Vagina (tissue), 2 donors: ENCODE measurements around the gene ATXN1.

ENCODE experiments used
- POLR2A ChIP-seq, 2 donors: fragments of 450-650 bp; IDR thresholded peaks; one replicate each; pipeline ENCODE4 v1.6.1; 2017; ENCODE audit warnings: antibody characterized with exemption in 2 of 2, mild to moderate bottlenecking in 2 of 2, moderate library complexity in 2 of 2
- POLR2AphosphoS5 ChIP-seq, 2 donors: sonication (generic); formaldehyde crosslinking; IDR thresholded peaks; one replicate each; pipeline ENCODE4 v1.9.0; 2017; ENCODE audit warnings: antibody characterized with exemption in 2 of 2, mild to moderate bottlenecking in 2 of 2, low read depth in 1 of 2; ENCODE audit not compliant: insufficient read depth in 1 of 2
- TF ChIP-seq, protein P1 (sequence below), 3 experiments: fragments of 450-650 bp in 2 of 3; fragments of 200-600 bp in 1 of 3; sonication (generic) in 1 of 3; IDR thresholded peaks; one replicate each; pipeline ENCODE4 v1.5.1; 2017 to 2019; ENCODE audit warnings: antibody characterized with exemption in 3 of 3, mild to moderate bottlenecking in 2 of 3, moderate library complexity in 2 of 3

DNA sequence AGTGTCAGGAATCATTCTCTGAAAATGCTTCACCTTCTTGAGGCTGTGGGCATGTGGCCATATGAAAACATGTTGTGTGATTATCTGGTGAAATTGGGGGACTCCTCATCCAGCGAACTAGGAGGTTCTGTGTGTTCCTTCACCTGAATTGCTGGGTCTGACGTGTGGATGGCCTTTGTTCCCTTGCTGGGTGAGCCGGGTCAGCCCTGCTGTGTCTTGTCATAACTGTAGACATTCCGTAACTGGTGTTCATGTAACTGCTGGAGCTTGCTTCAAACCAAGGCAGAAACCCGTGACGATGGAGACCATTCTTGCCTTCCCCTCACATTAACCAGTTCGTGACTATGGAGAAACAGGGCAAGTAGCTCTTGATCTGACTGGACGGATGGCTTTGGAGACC, 399.4 kb downstream of the ATXN1 start:
- TF ChIP-seq, protein P1, sequence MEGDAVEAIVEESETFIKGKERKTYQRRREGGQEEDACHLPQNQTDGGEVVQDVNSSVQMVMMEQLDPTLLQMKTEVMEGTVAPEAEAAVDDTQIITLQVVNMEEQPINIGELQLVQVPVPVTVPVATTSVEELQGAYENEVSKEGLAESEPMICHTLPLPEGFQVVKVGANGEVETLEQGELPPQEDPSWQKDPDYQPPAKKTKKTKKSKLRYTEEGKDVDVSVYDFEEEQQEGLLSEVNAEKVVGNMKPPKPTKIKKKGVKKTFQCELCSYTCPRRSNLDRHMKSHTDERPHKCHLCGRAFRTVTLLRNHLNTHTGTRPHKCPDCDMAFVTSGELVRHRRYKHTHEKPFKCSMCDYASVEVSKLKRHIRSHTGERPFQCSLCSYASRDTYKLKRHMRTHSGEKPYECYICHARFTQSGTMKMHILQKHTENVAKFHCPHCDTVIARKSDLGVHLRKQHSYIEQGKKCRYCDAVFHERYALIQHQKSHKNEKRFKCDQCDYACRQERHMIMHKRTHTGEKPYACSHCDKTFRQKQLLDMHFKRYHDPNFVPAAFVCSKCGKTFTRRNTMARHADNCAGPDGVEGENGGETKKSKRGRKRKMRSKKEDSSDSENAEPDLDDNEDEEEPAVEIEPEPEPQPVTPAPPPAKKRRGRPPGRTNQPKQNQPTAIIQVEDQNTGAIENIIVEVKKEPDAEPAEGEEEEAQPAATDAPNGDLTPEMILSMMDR (IDR thresholded peaks at IDR 0.05), result no peak
- TF ChIP-seq POLR2A (IDR thresholded peaks at IDR 0.05), result no peak
- TF ChIP-seq POLR2AphosphoS5 (IDR thresholded peaks at IDR 0.05; ENCODE audit: insufficient read depth in 1 of 2, low read depth in 1 of 2), result no peak
